ENCODE results near the gene ACMSD.

GRCh38 chr2:134796373-134796772 lies 42.0 kb upstream of the ACMSD start:
- no peak for TF ChIP-seq POLR2A (IDR thresholded peaks at IDR 0.05)
- TF ChIP-seq CTCF (IDR thresholded peaks at IDR 0.05): no peak
